Nephron (organoid): ENCODE measurements around the gene BMI1.
A peak's percentile ranks its signal among the peaks of the same experiment; 100 is the strongest.

ENCODE experiments used
- H3K27ac Mint-ChIP-seq, 3 experiments: 2 replicates each; pipeline ENCODE4 v1.8.0; 2020; ENCODE audit warnings: mixed read lengths in 3 of 3, mild to moderate bottlenecking in 2 of 3, moderate library complexity in 1 of 3
- H3K27me3 Mint-ChIP-seq: 2 replicates; pipeline ENCODE4 v1.8.0; 2021; ENCODE audit warnings: low read depth, mild to moderate bottlenecking, moderate library complexity, mixed read lengths
- H3K36me3 Mint-ChIP-seq: 2 replicates; pipeline ENCODE4 v1.8.0; 2020; ENCODE audit warnings: low read depth, mixed read lengths
- H3K4me1 Mint-ChIP-seq: 2 replicates; pipeline ENCODE4 v1.8.0; 2020; ENCODE audit warnings: mixed read lengths
- H3K4me3 Mint-ChIP-seq, 3 experiments: 2 replicates each; pipeline ENCODE4 v1.8.0; 2020; ENCODE audit warnings: mild to moderate bottlenecking in 3 of 3, mixed read lengths in 3 of 3, moderate library complexity in 2 of 3
- H3K9me3 Mint-ChIP-seq: 2 replicates; pipeline ENCODE4 v1.8.0; 2020; ENCODE audit warnings: mixed read lengths
- CTCF ChIP-seq, 3 experiments: fragments of 200-600 bp; sonication (generic); IDR thresholded peaks; one replicate each; pipeline ENCODE4 v1.5.0; 2021; ENCODE audit warnings: antibody characterized with exemption in 3 of 3; ENCODE audit not compliant: unreplicated experiment in 3 of 3

Gene BMI1

GRCh38 chr10:22317771-22318565 is 2.9 kb upstream of the BMI1 start:
- Mint-ChIP-seq H3K9me3 (no peaks in the 10 kb centered on the region), H3K27ac (peak overlapping the region; percentile 97 to 99 (median 97)), H3K4me3 (peak overlapping the region; percentile 87 to 95 (median 94)), H3K36me3 (no peaks in the 10 kb centered on the region), H3K27me3 (peaks cover 52% of the 10 kb centered on the region), H3K4me1 (peaks cover 40% of the 10 kb centered on the region)
- TF ChIP-seq CTCF (IDR thresholded peaks at IDR 0.05; ENCODE audit: unreplicated experiment in 3 of 3), result no peak

GRCh38 chr10:22318772-22319171 is 2.1 kb upstream of the BMI1 start:
- Mint-ChIP-seq H3K4me1 (peaks cover 48% of the 10 kb centered on the region), H3K27me3 (peaks cover 60% of the 10 kb centered on the region), H3K27ac (peak overlapping the region in 1 of 3 experiments; percentile 46)

GRCh38 chr10:22319547-22319979 is 1.3 kb upstream of the BMI1 start:
- no peaks in the 10 kb centered on the region for H3K36me3 Mint-ChIP-seq
- H3K27ac Mint-ChIP-seq, result peak overlapping the region; percentile 78 to 98 (median 95)
- H3K4me3 Mint-ChIP-seq, result peak overlapping the region; percentile 87 to 94 (median 93)
- peaks cover 68% of the 10 kb centered on the region for H3K27me3 Mint-ChIP-seq
- TF ChIP-seq CTCF (IDR thresholded peaks at IDR 0.05; ENCODE audit: unreplicated experiment in 3 of 3), result no peak
- H3K9me3 Mint-ChIP-seq, result no peaks in the 10 kb centered on the region
- H3K4me1 Mint-ChIP-seq, result peaks cover 56% of the 10 kb centered on the region

More at GRCh38 chr10:22318772-22319171, 2.1 kb upstream of the BMI1 start:
- no peak for TF ChIP-seq CTCF (IDR thresholded peaks at IDR 0.05; ENCODE audit: unreplicated experiment in 3 of 3)
- Mint-ChIP-seq H3K36me3 (no peaks in the 10 kb centered on the region), H3K9me3 (no peaks in the 10 kb centered on the region), H3K4me3 (peak overlapping the region; percentile 76 to 95 (median 87))

- Mint-ChIP-seq H3K4me1 (peaks cover 61% of the 10 kb centered on the region), H3K27ac (peak overlapping the region; percentile 78 to 98 (median 95)), H3K36me3 (no peaks in the 10 kb centered on the region), H3K4me3 (peak overlapping the region; percentile 87 to 94 (median 93)), H3K9me3 (no peaks in the 10 kb centered on the region), H3K27me3 (peaks cover 68% of the 10 kb centered on the region)
- no peak for TF ChIP-seq CTCF (IDR thresholded peaks at IDR 0.05; ENCODE audit: unreplicated experiment in 3 of 3)
Measured at GRCh38 chr10:22319980-22320558, 830 bp upstream of the BMI1 start.

- Mint-ChIP-seq H3K9me3 (no peaks in the 10 kb centered on the region), H3K27me3 (peaks cover 69% of the 10 kb centered on the region), H3K36me3 (peaks cover 3% of the 10 kb centered on the region)
Measured at GRCh38 chr10:22321156-22321923, 441 bp downstream of the BMI1 start.

More at GRCh38 chr10:22321156-22321923, 441 bp downstream of the BMI1 start:
- Mint-ChIP-seq H3K4me3 (peak overlapping the region; percentile 88 to 89 (median 88)), H3K4me1 (peaks cover 67% of the 10 kb centered on the region), H3K27ac (peak overlapping the region; percentile 45 to 89 (median 72))
- no peak for TF ChIP-seq CTCF (IDR thresholded peaks at IDR 0.05; ENCODE audit: unreplicated experiment in 3 of 3)
